Activated T-helper 1 cell treated with Interleukin-2 at 50 U/mL for 16 hours (primary cell): ENCODE measurements around the gene CNP.
"Not testable (repeated sequence)": the region's sequence is repeated elsewhere in the genome, so short reads cannot be mapped to it uniquely, and the experiment has no call there.

Experiments used
- DNase-seq: peaks from one replicate; pipeline ENCODE4 v3.0.0-alpha.2; 2020; ENCODE audit warnings: low read depth

The CNP gene

DNA sequence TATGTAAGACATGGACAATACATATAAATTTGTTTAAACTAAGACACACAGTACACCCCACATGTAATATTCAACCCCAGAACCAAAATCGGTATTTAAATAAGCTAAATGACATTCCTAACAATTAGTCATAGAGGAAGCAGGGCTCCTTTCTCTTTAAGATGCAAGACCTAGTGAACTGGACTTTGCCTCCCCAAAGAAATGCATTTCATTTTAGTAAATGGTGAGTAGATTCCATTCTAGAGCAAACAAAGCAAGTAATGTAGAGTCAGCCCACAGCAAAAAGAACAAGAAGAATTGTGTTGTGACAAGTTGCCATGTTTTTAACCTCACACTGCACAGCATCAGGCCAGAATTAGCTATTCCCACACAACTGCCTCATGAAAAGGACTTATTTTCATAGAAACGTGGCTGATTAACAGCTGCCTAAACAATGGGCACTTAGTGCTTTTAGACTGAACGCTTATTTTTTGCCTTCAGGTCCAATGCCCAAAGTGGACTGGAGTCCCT, 36.3 kb downstream of the CNP start:
- DNase-seq = no peak

GRCh38 chr17:42005166-42005565, 38.6 kb downstream of the CNP start:
- DNase-seq = no peak

- DNase-seq = no peak
Observed at GRCh38 chr17:42009170-42009569, 42.6 kb downstream of the CNP start.

DNA sequence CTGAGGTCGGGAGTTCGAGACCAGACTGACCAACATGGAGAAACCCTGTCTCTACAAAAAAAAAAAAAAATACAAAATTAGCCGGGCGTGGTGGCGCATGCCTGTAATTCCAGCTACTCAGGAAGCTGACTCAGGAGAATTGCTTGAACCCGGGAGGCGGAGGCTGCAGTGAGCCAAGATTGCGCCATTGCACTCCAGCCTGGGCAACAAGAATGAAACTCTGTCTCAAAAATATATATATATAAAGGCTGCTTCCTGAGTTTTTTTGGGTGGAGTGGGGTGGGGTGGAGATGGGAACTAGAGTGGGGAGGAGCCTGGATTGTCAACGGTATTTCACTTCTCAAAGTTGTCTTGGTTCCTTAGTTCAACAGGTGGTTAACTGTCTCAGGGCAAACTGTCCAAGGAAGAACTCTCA, 43.7 kb downstream of the CNP start:
- DNase-seq = not testable (repeated sequence)

DNA sequence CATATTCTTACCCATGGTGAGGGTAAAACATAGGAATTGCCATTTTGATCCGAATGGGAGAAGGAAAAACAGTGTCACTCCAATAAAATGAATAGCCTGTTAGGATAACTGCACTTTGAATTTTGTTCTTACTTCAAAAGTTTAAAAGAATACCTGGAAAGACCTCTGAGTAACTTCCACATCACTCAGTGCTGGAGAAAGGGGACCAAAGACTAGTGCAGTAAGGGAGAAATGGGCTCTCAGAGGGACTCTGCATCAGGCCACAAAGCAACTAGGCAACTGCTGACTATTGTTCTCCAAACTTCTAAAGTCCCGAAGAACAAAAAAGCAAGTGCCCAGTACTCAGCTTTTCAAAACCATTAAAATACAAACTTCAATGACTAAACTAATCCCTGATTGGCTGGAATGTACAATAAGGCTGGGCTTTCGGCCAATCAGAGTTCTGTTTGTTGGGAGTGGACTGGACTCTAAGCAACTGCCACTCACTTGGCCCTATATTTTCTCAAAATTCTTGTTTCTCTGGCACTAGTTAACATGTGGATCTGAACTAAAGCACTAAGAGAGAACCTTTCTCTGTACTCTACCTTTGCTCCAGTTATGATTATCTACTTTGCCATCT, 44.4 kb downstream of the CNP start:
- no peak for DNase-seq

- not testable (repeated sequence) for DNase-seq
Observed at GRCh38 chr17:42012363-42012762, 45.8 kb downstream of the CNP start.

DNA sequence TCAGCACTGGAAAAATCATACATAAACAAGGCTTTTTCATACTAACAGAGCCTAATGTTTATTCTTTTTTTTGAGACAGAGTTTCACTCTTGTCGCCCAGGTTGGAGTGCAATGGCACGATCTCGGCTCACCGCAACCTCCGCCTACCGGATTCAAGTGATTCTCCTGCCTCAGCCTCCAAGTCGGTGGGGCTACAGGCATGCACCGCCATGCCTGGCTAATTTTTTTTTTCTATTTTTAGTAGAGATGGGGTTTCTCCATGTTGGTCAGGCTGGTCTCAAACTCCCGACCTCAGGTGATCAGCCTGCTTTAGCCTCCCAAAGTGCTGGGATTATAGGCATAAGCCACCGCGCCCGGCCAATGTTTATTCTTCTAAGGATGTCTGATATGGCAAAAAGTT, 47.1 kb downstream of the CNP start:
- not testable (repeated sequence) for DNase-seq

- no peak for DNase-seq
Observed at GRCh38 chr17:42016411-42016831, 49.8 kb downstream of the CNP start.

- DNase-seq = peak; percentile 86
Observed at GRCh38 chr17:42016941-42017865, 50.6 kb downstream of the CNP start, which contains the start of gene DNAJC7. TSS of gene DNAJC7 (minus strand) at chr17:42017439. CDS start at chr17:42017416, 23 bp downstream.

- no peak for DNase-seq
Observed at GRCh38 chr17:42017866-42018200, 51.2 kb downstream of the CNP start.

DNA sequence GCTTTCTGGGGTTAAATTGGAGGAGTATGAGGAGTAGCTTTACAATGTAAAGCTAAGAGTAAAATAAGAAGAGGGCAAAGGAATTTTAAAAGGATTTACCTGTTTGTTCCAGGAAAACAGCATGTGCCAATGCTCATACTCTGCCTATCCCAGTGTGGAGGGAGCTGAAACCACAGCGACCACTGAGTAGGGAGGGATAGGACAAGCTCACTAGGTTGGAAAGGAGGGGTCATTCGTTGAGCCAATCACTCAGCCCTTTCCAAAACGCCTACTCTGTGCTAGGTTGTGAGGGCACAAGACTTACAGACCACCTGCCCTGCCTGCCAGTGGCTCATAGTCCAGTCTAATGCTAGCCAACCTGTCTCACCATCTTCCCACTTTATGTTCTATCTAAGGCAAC, 51.7 kb downstream of the CNP start:
- DNase-seq = no peak

DNA sequence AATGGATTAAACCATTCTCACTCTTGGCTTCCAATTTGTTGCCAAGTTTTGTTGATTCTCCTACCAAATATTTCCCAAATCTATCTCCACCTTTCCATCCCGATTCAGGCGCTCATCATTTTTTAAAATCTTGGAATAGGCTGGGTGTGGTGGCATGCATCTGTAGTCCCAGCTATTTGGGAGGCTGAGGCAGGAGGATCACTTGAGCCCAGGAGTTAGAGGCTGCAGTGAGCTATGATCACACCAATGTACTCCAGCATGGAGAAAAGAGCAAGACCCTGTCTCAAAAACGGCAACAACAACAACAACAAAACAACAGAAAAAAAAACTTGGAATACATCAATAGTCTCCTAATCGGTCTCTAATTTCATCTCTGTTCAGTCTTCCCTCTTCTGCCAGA, 52.4 kb downstream of the CNP start:
- no peak for DNase-seq

GRCh38 chr17:42019509-42020404, 53.2 kb downstream of the CNP start, which contains the start of gene NKIRAS2:
TSS of gene NKIRAS2 (plus strand) at chr17:42020090. CDS start at chr17:42021578, 1,488 bp downstream.
- peak; percentile 91 for DNase-seq

DNA sequence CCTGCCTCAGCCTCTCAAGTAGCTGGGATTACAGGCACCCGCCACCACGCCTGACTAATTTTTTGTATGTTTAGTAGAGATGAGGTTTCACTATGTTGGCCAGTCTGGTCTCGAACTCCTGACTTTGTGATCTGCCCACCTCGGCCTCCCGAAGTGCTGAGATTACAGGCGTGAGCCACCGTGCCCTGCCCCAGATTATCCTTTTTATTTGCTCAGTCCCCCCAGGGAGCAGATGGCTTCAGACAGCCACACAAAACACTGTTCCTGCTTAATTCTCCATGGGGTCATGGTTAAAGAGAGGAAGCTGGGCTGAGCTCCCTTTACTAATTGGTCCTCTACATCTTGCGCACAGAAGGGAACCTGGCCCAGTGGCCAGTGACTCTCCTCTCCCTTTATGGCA, 54.2 kb downstream of the CNP start:
- not testable (repeated sequence) for DNase-seq

- DNase-seq = no peak
Observed at GRCh38 chr17:42023524-42024349, 57.1 kb downstream of the CNP start.

DNA sequence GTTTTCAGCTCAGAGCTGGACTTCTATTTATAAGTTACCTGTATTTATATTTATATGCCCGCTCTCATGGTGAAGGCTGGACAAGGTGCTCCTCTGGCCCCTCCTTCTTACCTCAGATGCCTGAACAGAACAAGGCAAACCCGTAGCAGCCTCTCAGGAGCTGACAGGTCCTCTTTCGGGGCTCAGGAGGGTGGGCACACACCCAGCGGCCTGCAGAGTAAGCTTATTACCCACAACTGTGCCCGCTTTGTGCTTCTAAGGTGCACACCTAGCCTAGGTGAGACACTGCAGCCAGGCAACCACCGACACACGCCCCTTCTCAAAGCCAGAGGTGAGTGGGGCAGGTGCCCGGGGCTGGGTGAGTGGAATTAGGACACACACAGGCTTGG, 58.6 kb downstream of the CNP start:
- DNase-seq = no peak

DNA sequence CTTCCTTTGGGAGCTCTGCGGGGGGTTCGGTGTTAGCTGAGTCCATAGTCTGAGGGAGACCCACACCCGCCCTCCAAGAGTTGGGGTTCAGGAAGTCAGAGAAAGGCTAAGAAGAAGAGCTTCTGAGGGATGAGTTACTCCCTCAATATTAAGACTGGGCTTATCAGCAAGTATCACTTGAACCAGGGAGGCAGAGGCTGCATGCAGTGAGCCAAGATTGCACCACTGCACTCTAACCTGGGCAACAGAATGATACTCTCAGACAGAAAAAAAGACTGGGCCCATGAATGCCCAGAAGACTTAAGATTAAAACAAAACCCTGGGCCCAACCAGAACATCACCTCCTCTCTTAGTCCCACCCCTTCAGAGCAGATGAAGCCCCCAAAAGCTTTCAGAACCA, 59.3 kb downstream of the CNP start:
- DNase-seq = no peak

GRCh38 chr17:42026857-42027589, 60.4 kb downstream of the CNP start:
- no peak for DNase-seq
